Right kidney (tissue), 1 donor: ENCODE measurements around the gene NRCAM.
A peak's percentile ranks its signal among the peaks of the same experiment; 100 is the strongest.
"Not testable (repeated sequence)": the region's sequence is repeated elsewhere in the genome, so short reads cannot be mapped to it uniquely, and the experiment has no call there.

ENCODE experiments used
- DNase-seq: peaks from one replicate; pipeline ENCODE4 v3.0.0-alpha.2; 2016

The NRCAM gene

DNA sequence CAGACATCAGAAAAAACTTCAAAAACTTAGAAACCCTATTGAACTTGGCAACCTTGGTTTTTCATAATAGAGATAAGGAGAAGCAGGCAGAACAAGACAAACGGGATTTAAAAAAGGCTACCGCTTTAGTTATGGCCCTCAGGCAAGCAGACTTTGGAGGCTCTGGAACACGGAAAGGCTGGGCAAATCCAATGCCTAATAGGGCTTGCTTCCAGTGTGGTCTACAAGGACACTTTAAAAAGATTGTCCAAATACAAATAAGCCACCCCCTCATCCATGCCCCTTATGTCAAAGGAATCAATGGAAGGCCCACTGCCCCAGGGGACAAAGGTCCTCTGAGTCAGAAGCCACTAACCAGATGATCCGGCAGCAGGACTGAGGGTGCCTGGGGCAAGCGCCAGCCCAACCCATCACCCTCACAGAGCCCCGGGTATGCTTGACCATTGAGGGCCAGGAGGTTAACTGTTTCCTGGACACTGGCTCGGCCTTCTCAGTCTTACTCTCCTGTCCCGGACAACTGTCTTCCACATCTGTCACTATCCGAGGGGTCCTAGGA, 115.3 kb downstream of the NRCAM start:
- DNase-seq, result no peak

DNA sequence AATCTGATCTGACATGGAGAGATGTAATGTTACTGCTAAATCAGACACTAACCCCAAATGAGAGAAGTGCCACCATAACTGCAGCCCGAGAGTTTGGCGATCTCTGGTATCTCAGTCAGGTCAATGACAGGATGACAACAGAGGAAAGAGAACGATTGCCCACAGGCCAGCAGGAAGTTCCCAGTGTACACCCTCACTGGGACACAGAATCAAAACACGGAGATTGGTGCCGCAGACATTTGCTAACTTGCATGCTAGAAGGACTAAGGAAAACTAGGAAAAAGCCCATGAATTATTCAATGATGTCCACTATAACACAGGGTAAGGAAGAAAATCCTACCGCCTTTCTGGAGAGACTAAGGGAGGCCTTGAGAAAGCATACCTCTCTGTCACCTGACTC, 115.8 kb downstream of the NRCAM start:
- not testable (repeated sequence) for DNase-seq

DNA sequence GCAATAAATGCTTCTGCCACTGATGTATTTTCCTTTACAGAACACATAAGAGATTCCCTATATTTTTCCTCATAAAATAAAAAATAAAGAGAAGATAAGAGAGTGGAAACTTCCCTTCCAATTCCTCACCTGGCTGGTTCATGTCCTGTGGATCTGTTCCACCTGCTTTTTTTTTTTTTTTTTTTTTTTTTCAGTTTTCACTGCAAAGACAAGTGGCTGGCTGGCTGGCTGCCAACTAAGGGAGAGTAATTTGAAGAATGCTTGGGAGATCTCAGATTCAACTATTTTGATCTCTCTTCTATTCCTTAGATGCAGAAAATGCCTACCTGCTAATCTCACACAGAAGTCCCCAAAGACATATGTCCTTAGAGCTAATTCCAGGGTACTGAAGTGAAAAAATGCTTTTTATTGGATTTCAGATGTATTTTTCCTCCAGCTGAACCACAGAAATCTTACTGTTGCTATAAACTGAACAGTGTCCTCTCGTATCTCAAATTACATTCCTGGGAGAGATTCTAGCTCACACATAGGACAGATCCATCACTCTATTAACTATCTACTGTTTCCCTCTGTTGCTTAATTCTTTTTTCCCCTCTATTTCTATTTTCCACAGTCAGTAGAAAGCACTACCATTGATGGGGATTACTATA, 120.8 kb downstream of the NRCAM start:
- DNase-seq, result peak; percentile 8

DNA sequence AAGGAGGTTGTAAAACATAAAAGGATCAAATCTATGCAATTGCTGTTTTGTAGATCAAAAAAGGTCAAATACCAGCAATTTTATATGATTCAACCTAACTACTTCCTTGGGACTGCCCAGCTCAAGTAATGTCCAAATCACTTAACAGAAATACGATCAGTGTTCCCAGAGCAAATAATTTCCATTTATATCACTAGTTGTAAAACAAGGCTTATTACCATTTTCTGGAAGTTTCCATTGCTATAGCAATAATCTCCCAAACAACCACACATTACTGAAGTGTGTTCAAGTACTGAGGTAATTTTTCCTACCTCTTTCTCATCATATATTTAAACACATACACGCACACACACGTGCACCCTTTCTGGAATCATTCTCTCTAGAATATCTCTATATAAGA, 123.3 kb downstream of the NRCAM start:
- DNase-seq, result no peak

DNA sequence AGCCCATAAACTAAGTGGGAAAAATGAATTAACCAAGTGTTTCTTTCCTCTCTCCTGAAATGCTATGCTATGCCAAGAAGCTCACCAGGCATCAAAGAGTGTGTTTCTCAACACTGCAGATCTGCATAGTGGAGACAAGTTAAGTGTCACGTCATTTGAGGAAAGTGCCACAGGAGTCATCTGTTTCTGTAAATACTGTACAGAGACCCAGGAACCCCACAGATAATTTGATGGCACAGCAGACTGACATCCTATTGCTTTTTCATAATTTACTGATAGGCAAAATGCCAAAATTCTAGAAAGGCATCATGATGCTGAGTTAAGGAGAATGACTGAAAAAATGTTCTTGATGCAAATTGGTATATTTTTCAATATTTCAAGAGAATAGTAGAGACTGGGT, 124.3 kb downstream of the NRCAM start:
- DNase-seq, result no peak

DNA sequence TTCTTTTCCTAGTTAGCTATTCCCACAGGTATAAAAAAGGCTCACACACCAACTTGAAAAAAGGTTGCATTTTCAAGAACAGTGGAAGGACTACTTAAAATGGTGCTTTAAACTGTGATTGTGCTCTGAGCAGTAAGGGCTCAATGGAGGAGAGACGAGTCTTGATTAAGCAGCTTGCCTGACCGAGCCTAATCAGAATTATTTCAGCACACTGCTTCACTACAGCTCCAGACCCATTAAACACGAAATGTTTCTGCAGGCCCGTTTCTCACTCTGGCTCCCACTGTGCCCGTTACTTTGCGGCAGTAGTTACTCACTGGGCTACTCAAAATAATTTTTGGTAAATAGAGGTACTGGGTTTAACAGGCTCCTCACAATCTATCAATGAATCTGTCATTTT, 126.0 kb downstream of the NRCAM start:
- DNase-seq, result no peak

DNA sequence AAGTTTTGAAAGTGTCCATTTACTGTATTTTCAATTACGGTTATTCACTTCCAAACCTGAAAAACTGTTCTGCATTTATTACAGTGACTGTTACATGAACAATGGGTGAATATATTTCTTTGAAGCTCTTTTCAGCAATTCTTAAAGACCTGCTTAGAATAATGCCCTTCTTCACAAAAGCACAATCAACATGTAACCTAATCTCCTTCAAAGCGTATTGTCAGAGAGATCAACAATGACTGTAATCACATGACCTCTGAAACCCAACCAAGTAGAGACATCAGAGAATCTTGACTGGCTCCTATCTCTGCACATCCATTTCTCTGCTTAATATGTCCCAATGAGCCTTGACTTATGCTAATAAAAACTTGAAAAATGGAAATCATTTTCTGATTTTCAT, 126.7 kb downstream of the NRCAM start:
- no peak for DNase-seq

DNA sequence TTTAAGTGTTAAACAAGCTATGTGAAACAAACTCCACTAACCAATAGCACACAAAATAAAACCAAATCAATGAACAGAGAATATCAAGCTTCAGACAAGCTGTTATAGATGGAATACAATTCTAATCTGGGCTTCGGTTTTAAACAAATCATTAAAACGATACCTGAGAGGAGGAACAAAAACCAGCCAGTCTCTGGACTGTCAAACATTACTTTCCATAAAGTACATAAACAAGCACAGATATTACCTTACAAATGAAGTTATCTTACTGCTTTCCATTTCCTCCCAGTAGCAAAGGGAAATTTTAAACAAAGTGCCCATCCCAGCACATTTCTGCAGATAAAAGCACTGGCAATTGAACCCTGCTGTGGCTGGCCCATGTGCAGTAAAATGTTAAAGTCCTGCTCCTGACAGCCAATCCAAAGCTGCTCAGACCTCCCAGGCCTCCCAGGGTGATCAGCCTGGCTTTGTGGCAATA, 128.0 kb downstream of the NRCAM start:
- DNase-seq, result no peak

DNA sequence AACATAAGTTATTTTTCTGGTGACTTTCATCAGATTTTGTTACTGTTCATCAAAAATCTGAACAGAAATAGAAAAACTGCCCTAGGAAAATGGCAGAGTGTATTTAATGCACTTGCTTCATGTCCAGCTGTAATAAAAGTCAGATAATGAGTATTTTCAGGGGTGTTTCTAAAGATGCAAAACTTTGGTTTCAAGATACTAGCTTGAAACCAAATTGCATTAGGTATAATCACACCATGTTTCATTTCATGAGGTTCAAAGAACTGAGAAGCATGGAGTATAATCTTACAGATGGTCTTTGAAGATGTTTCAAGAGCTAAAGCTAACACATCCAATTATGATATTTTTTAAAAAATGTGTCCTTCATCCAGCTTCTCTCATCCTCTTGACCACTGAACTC, 128.9 kb downstream of the NRCAM start:
- DNase-seq, result no peak

DNA sequence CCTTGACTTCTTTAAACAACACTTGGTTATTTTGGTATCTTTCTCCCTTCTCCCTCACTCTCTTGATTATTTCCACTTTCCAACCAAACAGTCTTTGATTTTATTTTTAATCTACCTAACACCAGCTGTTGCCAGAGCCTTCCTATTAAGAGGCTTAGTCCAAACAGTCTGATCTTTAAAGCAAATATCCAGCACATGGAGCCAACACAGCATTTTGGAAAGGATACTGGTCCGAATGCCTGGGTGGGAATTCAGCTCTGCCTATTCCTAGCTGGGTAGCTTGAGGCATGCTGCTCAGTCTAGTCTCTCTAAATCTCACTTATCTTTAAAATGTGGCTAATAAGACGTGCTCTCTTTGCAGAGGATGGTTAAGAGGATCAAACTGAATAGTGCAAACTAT, 129.3 kb downstream of the NRCAM start:
- DNase-seq, result no peak

DNA sequence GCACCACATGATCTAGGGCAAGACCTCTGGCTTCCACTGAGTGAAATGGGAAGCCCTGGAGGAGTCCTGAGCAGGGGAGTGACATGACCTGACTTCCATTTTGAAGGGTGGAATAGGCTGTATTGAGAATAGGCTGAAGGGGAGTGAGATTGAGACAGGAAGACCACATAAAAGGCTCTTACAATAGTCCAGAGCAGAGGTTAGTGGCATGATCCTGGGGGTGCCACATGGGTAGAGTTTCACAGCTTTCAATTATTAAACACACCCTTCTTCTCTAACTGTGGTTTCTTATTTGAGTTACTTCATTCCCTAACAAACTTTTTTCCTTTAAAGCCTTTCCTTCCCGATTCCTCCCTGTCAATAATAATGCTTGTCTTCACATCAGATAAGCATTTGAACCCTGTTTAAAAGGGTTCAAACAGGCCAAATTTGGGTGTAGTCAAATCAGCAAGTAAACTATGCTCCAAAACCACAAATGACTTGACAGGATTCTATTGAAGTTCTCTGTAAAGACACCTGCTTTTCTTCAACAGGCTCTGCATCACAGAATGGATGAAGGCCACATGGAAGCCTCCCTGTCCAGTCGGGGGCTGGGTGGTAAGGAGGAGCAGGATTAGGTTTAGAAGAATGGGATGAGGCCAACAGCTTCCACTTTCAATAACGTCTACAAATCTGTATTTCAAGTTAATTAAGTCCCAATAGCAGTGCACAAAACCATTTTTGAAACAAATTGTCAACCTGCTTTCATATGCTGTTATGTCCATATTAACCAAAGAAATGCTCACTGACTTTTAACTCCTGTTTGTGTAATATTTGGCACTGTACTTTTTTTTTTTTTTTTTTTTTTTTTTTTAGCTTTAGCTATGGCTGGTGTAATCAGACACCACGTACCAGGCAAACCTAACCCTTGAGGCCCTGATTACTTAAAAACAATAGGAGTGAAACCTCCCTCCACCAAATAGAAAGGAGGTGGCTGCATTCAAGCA, 131.9 kb downstream of the NRCAM start:
- DNase-seq, result no peak

DNA sequence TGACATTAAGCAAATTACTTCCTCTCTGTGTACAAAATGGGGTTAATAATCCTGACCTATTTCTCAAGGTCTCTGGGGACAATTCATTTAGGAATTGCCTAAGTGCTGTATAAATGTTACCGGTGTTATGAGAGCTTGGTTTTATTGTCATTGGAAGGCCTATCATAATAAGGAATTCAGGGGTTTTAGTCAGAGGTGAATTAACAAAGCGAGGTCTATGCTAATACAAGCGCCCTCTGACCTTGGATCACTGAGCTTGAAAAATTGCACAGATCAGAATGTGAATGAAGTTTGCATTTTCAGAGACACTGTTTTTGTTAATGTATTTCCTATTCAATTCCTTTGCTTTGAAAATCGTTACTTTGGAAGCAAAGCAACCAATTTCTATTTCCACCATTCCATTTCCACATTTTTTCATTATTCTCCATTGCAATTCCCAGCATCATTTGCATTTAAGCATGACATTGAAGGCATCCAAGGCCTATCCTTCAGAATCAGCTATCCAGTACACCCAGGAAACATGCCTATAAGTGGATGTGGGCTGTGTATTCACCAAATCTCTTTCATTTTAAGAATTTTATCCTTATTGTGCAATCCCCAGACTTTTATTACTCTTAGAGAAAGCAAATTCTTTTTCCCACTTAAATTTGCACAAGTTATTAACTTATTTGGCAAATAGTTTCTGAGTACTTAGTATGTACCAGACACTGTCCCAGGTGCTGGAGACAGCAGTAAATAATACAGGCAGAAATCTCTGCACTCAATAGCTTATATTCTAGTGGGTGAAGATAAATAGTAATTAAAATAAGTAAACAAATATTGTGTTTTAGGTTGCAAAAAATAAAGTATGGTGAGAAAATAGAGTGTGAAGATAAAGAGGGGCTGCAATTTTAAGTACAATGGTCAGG, 133.1 kb downstream of the NRCAM start:
- no peak for DNase-seq

DNA sequence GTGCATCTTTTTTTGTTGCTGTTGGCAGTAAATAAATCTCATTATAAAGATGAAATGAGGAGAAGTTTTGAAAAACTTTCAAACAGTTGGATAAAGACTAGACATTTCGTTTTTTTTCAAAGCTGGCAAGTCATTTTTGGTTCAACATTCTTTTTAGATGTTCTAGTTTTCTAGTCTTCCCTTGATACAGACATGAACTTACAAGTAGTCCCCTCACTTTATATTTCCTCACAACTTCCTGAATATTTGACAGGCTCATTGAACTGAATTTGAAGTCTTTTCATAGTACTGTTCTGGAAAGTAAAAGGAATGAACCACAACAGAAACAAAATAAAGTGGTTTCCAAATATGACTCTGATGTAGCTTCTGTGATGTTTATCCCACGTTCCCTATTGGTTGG, 134.2 kb downstream of the NRCAM start:
- no peak for DNase-seq

DNA sequence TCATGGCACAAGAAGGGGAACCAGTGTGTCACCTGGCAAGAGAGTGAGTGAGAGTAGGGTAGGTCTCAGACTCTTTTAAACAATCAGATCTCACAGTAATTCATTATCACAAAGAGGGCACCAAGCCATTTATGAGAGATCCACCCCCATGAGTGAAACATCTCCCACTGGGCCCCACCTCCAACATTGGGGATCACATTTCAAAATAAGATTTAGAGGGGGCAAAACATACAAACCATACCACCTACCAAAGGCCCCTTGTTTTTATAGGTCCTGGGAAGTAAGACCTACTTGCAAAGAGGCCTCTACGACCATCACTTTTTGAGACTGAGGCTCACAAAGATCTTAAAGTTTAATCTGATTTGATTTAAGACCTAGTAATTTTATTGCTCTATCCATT, 134.9 kb downstream of the NRCAM start:
- DNase-seq, result no peak

DNA sequence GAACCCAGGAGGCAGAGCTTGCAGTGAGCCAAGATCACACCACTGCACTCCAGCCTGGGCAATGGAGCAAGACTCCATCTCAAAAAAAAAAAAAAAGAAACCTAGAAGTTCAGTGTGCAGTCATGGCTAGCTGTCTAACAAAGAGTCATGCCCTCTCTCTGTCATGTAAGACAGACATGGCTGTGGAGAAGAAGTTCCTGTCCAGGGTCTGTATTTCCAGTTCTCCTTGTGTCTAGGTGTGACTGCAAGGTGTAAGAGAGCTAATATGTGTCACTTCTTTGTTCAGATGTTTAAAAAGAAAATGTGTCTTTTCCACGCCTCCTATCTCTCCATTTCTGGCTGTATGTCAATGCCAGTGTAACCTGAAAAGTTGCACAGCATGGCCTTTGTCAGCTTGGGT, 139.5 kb downstream of the NRCAM start:
- no peak for DNase-seq

DNA sequence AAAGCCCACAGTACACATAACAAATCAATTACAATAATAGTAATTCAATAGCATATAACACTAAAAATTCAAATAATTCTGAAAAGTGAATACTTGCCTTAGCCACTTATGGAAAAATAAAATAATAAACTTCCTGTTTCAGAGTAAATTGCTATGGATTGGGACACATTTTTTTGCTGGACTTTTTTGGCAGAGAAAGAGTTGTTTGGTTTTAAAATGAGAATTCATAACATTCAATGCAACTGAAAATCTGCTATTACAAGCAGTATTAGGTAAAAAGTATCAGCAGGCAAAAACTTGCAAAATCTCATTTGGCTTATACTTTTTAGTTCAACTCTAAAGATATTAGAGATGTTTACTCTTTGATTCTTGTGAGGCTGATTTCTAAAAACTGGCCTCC, 141.7 kb downstream of the NRCAM start:
- DNase-seq, result no peak

DNA sequence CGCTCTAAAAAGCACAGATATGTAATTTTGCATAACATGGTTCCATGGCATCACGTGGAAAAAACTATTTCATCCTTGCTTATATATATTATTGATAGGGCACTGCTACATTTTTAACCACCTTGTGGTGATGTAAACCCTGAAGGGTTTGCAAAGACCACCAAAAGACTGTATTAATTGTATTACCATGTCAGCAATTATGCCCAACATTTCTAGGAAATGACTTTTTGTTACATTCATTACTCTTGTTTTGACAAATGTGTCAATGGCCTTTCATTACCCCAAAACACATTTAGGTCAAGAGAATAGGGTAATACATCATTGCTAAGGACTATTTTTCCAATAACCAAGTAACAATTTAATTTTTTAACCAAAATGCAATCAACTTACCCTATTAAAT, 142.2 kb downstream of the NRCAM start:
- no peak for DNase-seq

DNA sequence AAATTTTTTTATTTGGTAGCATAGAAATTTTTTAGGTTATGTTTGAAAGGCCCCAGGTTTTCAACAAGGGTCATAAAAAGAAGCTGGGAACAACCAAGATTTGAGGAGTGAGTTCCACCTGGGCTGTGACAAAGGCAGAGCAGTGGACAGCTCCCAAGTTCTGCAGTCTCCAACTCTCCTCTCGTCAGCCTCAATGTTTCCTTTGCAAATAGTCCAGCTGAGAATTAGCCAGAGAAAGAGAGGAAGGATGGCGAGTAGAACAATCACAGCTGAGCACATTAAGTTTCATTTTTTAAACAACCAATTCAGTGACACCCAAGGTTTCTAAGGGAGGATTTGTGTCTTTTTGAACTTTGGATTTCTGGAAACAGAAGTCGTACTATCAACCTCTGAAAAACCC, 143.2 kb downstream of the NRCAM start:
- no peak for DNase-seq

DNA sequence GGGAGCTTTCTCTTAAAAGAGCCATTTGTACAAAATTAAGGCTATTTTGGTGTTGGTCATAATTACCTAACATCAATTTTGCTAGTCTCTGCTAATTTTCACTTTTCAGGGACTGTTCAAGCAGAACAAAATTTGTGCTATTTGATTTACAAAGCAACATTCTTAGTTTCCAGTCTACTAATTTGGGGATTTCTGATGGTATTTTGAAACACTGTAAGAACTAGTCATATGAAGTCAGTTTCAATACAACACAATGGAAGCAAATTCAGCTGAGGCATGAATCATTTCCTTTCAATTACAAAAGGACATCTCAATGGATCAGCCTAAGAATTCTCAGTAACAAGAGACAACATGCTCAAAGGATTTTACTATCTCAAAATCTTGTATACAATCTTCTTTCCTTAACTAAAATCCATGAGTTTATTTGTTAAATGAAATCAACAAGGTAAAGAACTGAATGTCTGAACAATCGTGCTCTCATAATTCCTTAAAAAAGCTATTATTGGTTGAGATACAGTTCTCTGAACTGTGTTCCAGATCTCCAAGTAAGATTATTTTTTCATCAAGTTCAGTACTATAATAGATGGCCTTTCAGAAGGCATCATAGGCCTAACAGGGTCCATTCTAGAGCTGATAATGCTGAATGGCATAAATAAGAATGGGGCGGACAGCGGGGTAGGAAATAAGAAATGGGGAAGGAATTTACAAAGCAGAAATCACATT, 144.6 kb downstream of the NRCAM start:
- DNase-seq, result no peak

DNA sequence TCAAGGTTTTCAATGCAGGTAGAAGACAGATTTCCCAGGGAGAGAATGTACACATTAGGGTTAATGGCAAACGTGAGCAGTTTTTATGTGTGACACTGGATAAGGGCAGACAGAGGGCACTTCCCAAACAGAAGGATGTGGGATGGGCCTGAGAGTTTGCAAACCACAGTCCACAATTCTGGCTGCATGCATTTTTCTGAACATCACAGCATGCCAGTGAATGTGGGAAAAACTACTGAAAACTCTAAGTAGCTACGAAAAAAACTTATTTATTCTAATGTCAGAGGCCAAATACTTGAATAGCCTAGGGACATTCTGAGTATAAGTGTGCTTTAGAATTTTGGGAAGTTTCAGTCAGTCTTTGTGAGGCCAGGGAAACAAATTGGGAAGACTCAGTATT, 145.9 kb downstream of the NRCAM start:
- no peak for DNase-seq

DNA sequence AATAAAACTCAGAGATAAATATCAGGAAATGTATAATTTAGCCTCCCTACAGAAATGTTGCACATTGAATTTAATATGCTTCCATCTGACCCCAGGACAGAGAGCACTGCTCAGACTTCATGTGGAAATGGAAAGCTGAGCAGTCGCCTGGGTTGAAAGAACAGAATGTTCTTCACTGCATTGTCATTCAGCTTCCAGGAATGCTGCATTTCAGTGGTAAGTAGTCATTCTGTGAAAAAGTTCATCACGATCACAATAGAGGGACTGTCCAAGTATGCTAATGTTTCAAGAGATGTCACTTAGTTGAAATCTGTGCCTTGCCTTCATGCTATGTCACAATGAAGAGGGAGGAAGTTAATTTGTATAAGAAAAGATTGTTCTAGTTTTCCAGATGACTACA, 147.3 kb downstream of the NRCAM start:
- DNase-seq, result no peak

DNA sequence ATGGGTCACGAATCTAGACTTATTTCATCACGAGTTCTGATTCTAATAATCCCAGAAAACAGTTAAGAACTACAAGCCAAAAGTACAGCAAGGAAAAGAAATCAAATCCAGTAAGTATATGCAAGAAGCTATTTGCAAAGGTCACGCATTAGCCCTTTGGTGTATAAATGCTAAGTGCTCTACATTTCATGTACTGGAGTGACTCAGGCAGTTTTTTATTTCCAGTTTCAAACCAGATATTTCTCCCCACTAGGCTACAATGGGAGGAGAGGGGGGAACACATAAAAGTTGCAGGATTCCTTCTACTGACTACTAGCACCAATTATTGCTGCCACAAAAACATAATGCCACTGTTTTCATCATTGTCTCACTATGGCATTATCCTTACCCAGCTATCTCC, 148.0 kb downstream of the NRCAM start:
- no peak for DNase-seq
